HUES64 (cell line): ENCODE data around the gene MED28.

Experiments used
- H3K27ac ChIP-seq: 2 replicates; pipeline ENCODE4 v1.7.0; 2013; ENCODE audit warnings: low read depth, low read length, inconsistent platforms
- H3K27me3 ChIP-seq: 2 replicates; pipeline ENCODE4 v1.6.1; 2013; ENCODE audit warnings: mild to moderate bottlenecking, low read length; ENCODE audit not compliant: insufficient read depth
- H3K36me3 ChIP-seq: 2 replicates; pipeline ENCODE4 v1.6.1; 2013; ENCODE audit warnings: mild to moderate bottlenecking, low read length; ENCODE audit not compliant: insufficient read depth
- H3K4me1 ChIP-seq: 2 replicates; pipeline ENCODE4 v1.6.1; 2013; ENCODE audit warnings: mild to moderate bottlenecking, low read length, moderate library complexity; ENCODE audit not compliant: insufficient read depth
- H3K4me3 ChIP-seq: 2 replicates; pipeline ENCODE4 v1.5.1; 2013; ENCODE audit warnings: mild to moderate bottlenecking, low read length, moderate library complexity
- H3K9ac ChIP-seq: 2 replicates; pipeline ENCODE4 v1.6.1; 2013; ENCODE audit warnings: mild to moderate bottlenecking, low read depth, low read length
- H3K9me3 ChIP-seq: 2 replicates; pipeline ENCODE4 v1.6.1; 2013; ENCODE audit warnings: low read depth, low read length; ENCODE audit not compliant: insufficient read depth
- WGBS: fragments of 150-250, 120-280 bp; methylation state at CpG from one replicate; pipeline ENCODE4 v1.1.7; 2013; ENCODE audit warnings: missing lambda C conversion rate; 5-methylcytosine and 5-hydroxymethylcytosine counted together

MED28 gene

DNA sequence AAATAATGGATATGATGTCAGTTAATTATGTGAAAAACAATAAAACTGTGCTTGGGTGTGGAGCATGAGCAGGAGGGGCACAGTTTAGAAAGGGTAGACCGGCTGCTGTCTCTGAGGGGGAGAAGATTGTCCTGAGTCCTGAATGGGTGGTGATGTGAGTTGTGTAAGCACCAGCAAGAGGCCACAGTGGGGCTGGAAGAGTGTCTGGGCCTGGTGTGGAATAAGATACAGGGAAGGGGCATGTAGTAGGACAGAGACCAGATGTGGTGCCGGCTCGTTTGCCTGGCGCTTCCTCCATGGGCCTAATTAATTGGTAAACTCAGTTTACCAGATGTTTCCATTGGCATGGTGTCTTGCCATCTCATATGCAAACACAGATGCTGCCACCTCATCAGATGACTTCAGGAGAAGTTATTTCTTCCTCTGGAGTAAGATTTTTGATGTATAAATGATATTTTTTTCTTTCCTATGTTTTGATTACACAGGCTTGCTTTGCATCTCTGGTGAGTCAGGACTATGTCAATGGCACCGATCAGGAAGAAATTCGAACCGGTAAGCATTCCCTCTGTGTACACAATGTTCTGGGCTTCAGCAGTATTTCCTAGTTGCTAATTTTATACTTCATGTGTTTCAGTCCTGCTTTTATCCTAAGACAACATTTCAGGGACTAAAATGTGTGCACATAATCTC lies 5.1 kb downstream of the MED28 start:
- Histone ChIP-seq H3K9me3 (no peaks in the 10 kb centered on the region), H3K9ac (no peak overlapping the region), H3K4me3 (no peak overlapping the region), H3K4me1 (no peaks in the 10 kb centered on the region), H3K36me3 (peaks cover 80% of the 10 kb centered on the region), H3K27ac (no peak overlapping the region), H3K27me3 (no peaks in the 10 kb centered on the region)
- 90% methylated on average over 7 of the region's 7 CpGs for WGBS

DNA sequence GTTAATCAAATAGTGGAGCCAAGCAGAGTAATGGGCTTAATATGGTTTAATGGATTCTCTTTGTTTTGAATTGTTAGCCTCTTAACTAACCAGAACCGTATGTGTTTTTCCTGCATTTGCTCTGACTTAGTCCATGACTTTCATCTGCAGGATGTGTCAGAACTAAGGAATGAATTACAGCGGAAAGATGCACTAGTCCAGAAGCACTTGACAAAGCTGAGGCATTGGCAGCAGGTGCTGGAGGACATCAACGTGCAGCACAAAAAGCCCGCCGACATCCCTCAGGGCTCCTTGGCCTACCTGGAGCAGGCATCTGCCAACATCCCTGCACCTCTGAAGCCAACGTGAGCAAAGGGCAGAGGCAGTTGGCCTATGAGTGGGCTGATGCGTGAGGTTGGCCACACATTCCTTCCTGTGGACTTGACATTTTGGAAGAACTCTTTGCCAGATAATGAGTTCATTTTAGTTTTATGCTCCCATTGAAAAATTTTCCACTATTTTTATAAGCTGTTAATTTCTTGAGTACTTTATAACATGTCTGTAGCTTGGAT lies 9.1 kb downstream of the MED28 start:
- Histone ChIP-seq H3K27me3 (no peaks in the 10 kb centered on the region), H3K4me1 (no peaks in the 10 kb centered on the region), H3K36me3 (peaks cover 98% of the 10 kb centered on the region), H3K9me3 (no peaks in the 10 kb centered on the region), H3K4me3 (no peak overlapping the region), H3K9ac (no peak overlapping the region), H3K27ac (no peak overlapping the region)
- 95% methylated on average over 7 of the region's 7 CpGs for WGBS

DNA sequence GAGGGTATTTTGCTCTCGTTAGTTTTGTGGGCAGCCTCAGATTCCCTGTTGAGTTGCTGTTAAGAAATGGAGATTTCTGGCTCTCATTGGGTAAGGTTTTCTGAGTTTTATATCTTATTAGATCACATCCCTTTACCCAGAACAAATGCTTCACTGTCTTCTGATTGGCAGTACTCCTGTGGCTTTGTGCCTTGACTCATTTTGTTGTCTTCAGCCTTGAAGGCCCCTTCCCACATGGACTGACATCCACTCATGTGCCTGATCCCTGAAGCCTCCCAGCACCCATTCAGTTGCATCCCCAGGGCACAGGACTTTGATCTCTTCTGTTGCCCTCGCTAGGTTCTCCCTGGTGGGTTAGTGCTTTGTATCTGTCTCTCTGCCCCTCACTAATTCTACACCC lies 10.4 kb downstream of the MED28 start:
- no peak overlapping the region for H3K9ac ChIP-seq
- no peaks in the 10 kb centered on the region for H3K9me3 ChIP-seq
- H3K4me3 ChIP-seq = no peak overlapping the region
- no peak overlapping the region for H3K27ac ChIP-seq
- no peaks in the 10 kb centered on the region for H3K4me1 ChIP-seq
- H3K36me3 ChIP-seq = peaks cover 99% of the 10 kb centered on the region
- WGBS = 94% methylated on average over 2 of the region's 2 CpGs
- no peaks in the 10 kb centered on the region for H3K27me3 ChIP-seq

DNA sequence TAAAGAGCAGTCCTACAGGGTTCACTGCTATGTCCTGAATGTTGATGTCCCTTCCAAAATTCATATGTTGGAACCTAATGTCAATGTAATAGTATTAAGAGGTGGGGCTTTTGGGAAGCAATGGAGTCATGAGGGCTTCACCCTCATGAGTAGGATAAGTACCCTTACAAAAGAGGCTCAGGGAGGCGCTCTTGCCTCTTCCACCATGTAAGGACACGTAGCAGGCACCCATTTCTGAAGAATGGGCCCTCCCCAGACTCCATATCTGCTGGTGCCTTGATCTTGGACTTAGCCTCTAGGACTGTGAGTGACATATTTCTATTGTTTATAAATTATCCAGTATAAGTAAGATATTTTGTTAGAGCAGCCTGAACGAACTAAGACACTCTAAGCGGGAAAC lies 15.8 kb downstream of the MED28 start:
- Histone ChIP-seq H3K36me3 (peaks cover 98% of the 10 kb centered on the region), H3K27ac (no peak overlapping the region)

DNA sequence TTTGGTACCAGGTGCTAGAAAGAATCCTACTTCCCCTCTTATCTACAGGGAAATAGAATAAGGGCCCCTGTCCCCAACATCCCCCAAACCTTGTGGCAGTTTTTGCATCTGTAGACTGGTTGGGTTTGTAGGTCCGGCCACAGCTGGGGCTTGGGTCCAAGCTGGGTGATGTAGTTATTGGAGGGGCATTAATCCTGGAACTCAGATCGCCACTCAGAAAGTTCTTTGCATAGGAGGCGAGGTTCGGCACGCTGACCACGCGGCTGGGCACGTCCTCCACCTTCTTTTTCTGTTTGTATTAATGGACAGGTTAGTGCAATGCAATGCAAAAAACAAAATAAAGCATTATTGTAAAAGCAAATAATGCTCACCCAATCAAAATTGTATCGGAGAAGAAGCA lies 19.2 kb downstream of the MED28 start:
- WGBS = 98% methylated on average over 9 of the region's 9 CpGs

More for the DNA sequence above, 15.8 kb downstream of the MED28 start:
- H3K9me3 ChIP-seq = no peaks in the 10 kb centered on the region
- over 99% methylated on average over 4 of the region's 4 CpGs for WGBS
- no peaks in the 10 kb centered on the region for H3K27me3 ChIP-seq
- no peak overlapping the region for H3K4me3 ChIP-seq
- no peaks in the 10 kb centered on the region for H3K4me1 ChIP-seq
- H3K9ac ChIP-seq = no peak overlapping the region

DNA sequence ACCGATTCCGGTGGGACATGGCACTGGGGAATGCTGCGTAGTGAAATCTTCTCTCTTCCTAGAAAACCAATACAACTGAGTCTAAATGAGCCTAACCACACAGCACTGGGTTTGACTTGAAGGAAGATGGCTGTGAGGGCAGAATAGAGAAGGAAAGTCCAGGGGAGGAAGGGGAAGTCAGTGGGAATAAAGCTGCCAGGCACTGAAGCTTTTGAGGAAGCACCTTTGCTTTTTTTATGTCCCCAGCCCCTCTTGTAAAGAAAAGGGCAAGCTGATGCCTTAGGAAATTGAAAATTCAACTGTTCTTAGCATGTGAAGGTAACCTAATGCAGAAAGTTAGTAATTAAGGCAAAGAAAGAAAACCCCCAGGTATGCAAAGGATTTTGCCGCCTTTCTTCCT lies 20.6 kb downstream of the MED28 start:
- no peaks in the 10 kb centered on the region for H3K27me3 ChIP-seq
- H3K9me3 ChIP-seq = no peaks in the 10 kb centered on the region
- no peak overlapping the region for H3K27ac ChIP-seq
- no peak overlapping the region for H3K9ac ChIP-seq
- peaks cover 67% of the 10 kb centered on the region for H3K36me3 ChIP-seq
- no peaks in the 10 kb centered on the region for H3K4me1 ChIP-seq
- whole genome bisulfite sequencing = no CpG with 5 or more reads among the region's 4 CpGs
- no peak overlapping the region for H3K4me3 ChIP-seq

More for the DNA sequence above, 19.2 kb downstream of the MED28 start:
- Histone ChIP-seq H3K4me3 (no peak overlapping the region), H3K4me1 (no peaks in the 10 kb centered on the region), H3K36me3 (peaks cover 81% of the 10 kb centered on the region), H3K27ac (no peak overlapping the region), H3K9me3 (no peaks in the 10 kb centered on the region), H3K9ac (no peak overlapping the region), H3K27me3 (no peaks in the 10 kb centered on the region)

DNA sequence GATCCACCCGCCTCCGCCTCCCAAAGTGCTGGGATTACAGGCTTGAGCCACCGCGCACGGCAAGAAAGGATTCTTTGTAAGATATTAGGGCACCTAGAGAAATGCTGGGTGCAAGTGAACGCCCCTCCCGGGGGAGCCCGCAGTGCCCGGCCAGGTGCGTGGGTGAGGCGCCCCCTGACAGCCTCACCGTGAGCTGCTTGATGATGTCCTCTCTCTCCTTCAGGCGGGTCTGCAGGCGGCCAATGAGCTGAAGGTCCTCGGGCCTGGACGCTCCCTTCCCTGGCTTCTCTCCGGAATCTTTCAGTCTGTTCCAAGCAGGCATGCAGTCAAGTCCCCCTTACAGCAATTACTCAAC lies 21.9 kb downstream of the MED28 start:
- Histone ChIP-seq H3K4me1 (no peaks in the 10 kb centered on the region), H3K4me3 (no peak overlapping the region), H3K9ac (no peak overlapping the region), H3K36me3 (peaks cover 54% of the 10 kb centered on the region), H3K27me3 (no peaks in the 10 kb centered on the region), H3K9me3 (no peaks in the 10 kb centered on the region), H3K27ac (no peak overlapping the region; the same call in 1 of the 2 replicates)
- 90% methylated on average over 17 of the region's 17 CpGs for WGBS

DNA sequence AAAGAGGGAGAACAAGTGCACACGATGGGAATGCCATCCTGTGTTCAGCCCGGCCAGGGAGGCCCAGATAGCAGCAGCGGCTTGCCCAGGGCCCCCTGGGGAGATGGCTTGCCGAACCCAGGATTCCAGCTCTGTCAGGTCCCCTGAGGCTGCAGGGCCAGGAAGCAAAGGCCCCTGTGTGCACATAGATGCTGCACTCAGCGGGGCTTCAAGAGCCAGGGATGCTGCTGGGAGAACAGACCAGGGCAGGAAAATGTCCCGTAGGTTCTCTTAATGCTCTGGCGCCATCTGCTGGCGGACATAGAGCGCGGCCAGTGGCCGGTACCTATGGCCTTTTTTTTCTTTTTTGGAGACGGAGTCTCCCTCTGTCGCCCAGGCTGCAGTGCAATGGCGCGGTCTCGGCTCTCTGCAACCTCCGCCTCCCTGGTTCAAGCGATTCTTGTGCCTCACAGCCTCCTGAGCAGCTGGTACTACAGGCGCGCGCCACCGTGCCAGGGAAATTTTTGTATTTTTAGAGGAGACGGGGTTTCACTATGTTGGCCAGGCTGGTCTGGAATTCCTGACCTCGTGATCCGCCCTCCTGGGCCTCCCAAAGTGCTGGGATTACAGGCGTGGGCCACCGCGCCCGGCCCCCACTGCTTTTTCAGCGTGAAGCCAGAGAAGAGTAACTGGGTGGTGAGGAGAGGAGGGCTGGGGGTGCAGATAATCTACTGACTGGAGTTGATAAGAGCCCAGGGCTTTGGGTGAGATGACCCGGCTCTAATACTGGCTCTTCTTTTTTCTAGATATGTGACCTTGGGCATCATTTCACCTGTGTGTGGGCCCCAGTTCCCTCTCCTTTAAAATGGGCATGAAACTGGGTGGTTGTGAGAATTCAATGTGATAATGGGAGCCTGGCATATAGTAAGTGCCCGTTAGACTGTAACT lies 22.5 kb downstream of the MED28 start:
- no peak overlapping the region; the same call in 1 of the 2 replicates for H3K27ac ChIP-seq
- H3K4me3 ChIP-seq = no peak overlapping the region
- H3K27me3 ChIP-seq = no peaks in the 10 kb centered on the region
- no peaks in the 10 kb centered on the region for H3K9me3 ChIP-seq
- H3K4me1 ChIP-seq = no peaks in the 10 kb centered on the region
- H3K36me3 ChIP-seq = peaks cover 48% of the 10 kb centered on the region
- 57% methylated on average over 32 of the region's 32 CpGs for WGBS
- H3K9ac ChIP-seq = no peak overlapping the region

DNA sequence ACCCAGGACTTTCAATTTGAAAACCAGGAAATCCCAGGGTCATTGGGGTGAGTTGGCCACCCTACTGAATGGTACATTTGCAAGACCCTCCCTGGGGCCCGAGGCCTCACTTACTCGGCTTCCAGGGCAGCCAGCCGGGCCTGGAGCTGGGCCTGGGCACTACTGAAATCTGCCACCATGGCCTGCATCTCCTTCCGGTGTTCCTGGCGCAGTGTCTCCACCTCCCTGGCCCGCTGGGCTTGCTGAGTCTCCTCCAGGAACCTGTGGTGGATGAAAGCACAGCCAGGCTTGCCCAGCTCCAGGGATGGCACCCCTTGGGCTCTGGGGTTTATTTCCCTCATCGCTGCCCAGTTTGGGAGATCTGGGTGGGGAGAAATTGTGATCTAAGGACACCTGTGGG lies 24.7 kb downstream of the MED28 start:
- Histone ChIP-seq H3K36me3 (peaks cover 29% of the 10 kb centered on the region), H3K9me3 (no peaks in the 10 kb centered on the region), H3K4me1 (no peaks in the 10 kb centered on the region), H3K9ac (no peak overlapping the region), H3K27me3 (no peaks in the 10 kb centered on the region), H3K27ac (no peak overlapping the region), H3K4me3 (no peak overlapping the region)
- 89% methylated on average over 7 of the region's 7 CpGs for WGBS

DNA sequence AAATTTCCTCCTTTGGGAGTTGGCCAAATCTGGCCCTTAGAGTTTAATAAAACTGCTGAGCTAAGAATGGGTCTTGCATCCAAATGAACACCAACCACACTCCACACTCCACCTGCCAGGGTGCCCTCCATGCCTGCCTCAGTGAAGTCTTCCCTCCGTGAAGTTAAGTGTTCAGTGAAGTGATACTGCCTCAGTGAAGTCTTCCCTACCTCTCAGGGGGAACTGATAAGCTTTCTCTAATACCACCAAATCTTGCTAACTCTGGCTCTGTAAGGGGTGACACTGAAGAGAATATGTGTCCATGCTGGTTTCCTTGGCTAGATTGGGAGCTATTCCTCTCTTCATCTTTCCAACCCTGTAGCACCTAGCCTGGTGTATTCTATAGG lies 27.9 kb downstream of the MED28 start:
- no peak overlapping the region for H3K27ac ChIP-seq
- WGBS = 100% methylated on average over 1 of the region's 1 CpG
- no peak overlapping the region for H3K4me3 ChIP-seq
- no peaks in the 10 kb centered on the region for H3K9me3 ChIP-seq
- H3K36me3 ChIP-seq = peaks cover 12% of the 10 kb centered on the region
- no peaks in the 10 kb centered on the region for H3K27me3 ChIP-seq
- H3K4me1 ChIP-seq = no peaks in the 10 kb centered on the region
- no peak overlapping the region for H3K9ac ChIP-seq

DNA sequence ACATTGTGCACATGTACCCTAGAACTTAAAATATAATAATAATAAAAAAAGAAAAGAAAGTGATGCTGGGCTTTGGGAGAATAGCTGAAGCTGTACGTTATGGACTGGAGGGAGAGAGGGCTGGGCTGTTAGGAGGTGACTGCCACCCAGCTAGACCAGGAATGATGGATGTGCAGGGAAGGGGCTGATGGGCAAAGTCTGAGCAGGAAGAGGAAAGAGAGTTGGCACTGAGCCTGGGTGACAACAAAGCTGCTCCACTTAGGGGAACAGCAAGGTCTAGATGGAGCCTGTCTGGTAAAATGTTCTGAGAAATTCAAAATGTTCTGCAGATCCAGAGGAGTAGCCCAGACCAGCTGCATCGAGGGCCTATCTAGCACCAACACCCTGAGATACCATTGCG lies 32.3 kb downstream of the MED28 start:
- WGBS = 87% methylated on average over 3 of the region's 3 CpGs
- Histone ChIP-seq H3K36me3 (0 out of 2 replicates have a peak, but pooled peaks cover 4% of the 10 kb centered on the region), H3K27ac (no peak overlapping the region), H3K4me1 (no peaks in the 10 kb centered on the region), H3K9me3 (no peaks in the 10 kb centered on the region), H3K4me3 (no peak overlapping the region), H3K27me3 (no peaks in the 10 kb centered on the region), H3K9ac (no peak overlapping the region)
